Adrenal gland (tissue), 12 donors: Measurements from ENCODE around the gene SP4. TPM values are rescaled to one million over a fixed set of nuclear protein-coding genes. Genes with fewer than 3 reads are reported as not detected.

Source experiments
- DNase-seq, 7 donors: peaks; one replicate each; pipeline ENCODE4 v3.0.0-alpha.2; 2019 to 2020
- H3K27ac ChIP-seq, 5 donors: fragments of 200-600 bp; sonication (generic) in 4 of 5; 1 replicate in 3 of 5; 2 replicates in 2 of 5; pipeline versions ENCODE4 v1.5.1 to v1.8.0; 2016 to 2020; ENCODE audit warnings: mild to moderate bottlenecking in 1 of 5
- H3K27me3 ChIP-seq: fragments of 200-600 bp; 2 replicates; pipeline ENCODE4 v1.8.0; 2021
- H3K36me3 ChIP-seq, 2 donors: fragments of 200-600 bp; replicated peaks in 1 of 2; 1 replicate in 1 of 2; 2 replicates in 1 of 2; pipeline versions ENCODE4 v1.5.1 to v1.8.0; 2018 to 2022
- H3K4me1 ChIP-seq, 2 donors: fragments of 200-600 bp; replicated peaks in 1 of 2; 1 replicate in 1 of 2; 2 replicates in 1 of 2; pipeline versions ENCODE4 v1.5.1 to v1.8.0; 2018 to 2021
- H3K4me3 ChIP-seq, 4 donors: fragments of 200-600 bp; sonication (generic) in 3 of 4; one replicate each; pipeline ENCODE4 v1.5.1; 2016 to 2018
- H3K9me3 ChIP-seq, 3 donors: fragments of 200-600 bp; sonication (generic) in 1 of 3; replicated peaks in 1 of 3; 1 replicate in 2 of 3; 2 replicates in 1 of 3; pipeline versions ENCODE4 v1.5.1 to v1.8.0; 2016 to 2021
- CTCF ChIP-seq, 6 experiments: fragments of 450-650 bp in 4 of 6; fragments of 200-600 bp in 2 of 6; sonication (generic) in 1 of 6; IDR thresholded peaks; 1 replicate in 5 of 6; 2 replicates in 1 of 6; pipeline versions ENCODE4 v1.5.1 to v1.8.0; 2016 to 2021; ENCODE audit warnings: antibody characterized with exemption in 6 of 6, mild to moderate bottlenecking in 2 of 6, moderate library complexity in 1 of 6
- POLR2A ChIP-seq, 2 donors: fragments of 450-650 bp; IDR thresholded peaks; one replicate each; pipeline ENCODE4 v1.6.1; 2017; ENCODE audit warnings: antibody characterized with exemption in 2 of 2, mild to moderate bottlenecking in 2 of 2, moderate library complexity in 1 of 2
- WGBS, 4 donors: extraction: QIAGEN DNeasy Blood & Tissue Kit in 2 of 4; methylation state at CpG; one replicate each; pipeline versions ENCODE4 v1.1.5 to v1.1.7; 2013 to 2017; 5-methylcytosine and 5-hydroxymethylcytosine counted together
- intact Hi-C, 2 donors: fragments of 100-400 bp; cut with DNase I; formaldehyde crosslinking; loops; one replicate each; pipeline versions ENCODE4 v1.14.1 to v1.15.0; 2022 to 2023
- polyA plus RNA-seq, 3 donors: library from polyadenylated mRNA; stranded (reverse); fragments of 200-250 nt in 2 of 3; fragments of 350-450 nt in 1 of 3; fragmentation: Illumina TruSeq in 1 of 3; extraction: RNeasy Lipid Tissue Mini Kit (QIAGEN cat#74804) in 1 of 3; gene quantifications; one replicate each; pipeline ENCODE4 v1.2.3, GENCODE V29; 2013 to 2014
- total RNA-seq, 9 donors: library from RNA; depleted of rRNA in 4 of 9; stranded (reverse); fragments of >200 nt in 4 of 9; fragments of 120-200 nt in 1 of 9; fragmentation: NEBNext Ultra II Directional in 1 of 9; extraction: Animal tissue kit (Norgen Biotek cat#: 25700) in 1 of 9; gene quantifications; one replicate each; pipeline versions ENCODE4 v1.1.0 to v1.2.4, GENCODE V29; 2013 to 2023
- donor health status: healthy with polysubstance abuse.
- donor health status: Bipolar disorder and iron deficiency.
- donor health status: DM: yes; HTN: yes; CAD: no.
- donor health status: DM: no; HTN: no; CAD: no.
- donor health status: DM: no; HTN: no; CAD: no.
- donor health status: DM: yes; HTN: yes; CAD: no.

The SP4 gene
- total and polyA plus RNA-seq, 12 donors: 1.8 to 11.2 (median 6.0) TPM

- TF ChIP-seq POLR2A (IDR thresholded peaks at IDR 0.05) (no peak), CTCF (IDR thresholded peaks at IDR 0.05) (no peak)
- intact Hi-C loops: no loop called here
- no peaks in the 10 kb centered on the region for H3K9me3 ChIP-seq
- H3K27me3 ChIP-seq: no peaks in the 10 kb centered on the region
- H3K27ac ChIP-seq: no peak overlapping the region
- DNase-seq: no peak
- no peaks in the 10 kb centered on the region for H3K36me3 ChIP-seq
- peaks cover 0 to 11% of the 10 kb centered on the region in 2 donors for H3K4me1 ChIP-seq
- no peak overlapping the region for H3K4me3 ChIP-seq
- 81 to 87% (median 83%) methylated on average over 3 of the region's 3 CpGs for WGBS, 4 donors
Observed at GRCh38 chr7:21538936-21539495, 111.1 kb downstream of the SP4 start.

- H3K27ac ChIP-seq: peak within 1 kb of the TSS in 3 of 5 donors; percentile 11 to 62 (median 45)
- intact Hi-C loops: no loop called here
- peaks cover 0 to 13% of the 10 kb centered on the region in 2 donors for H3K4me1 ChIP-seq
- H3K36me3 ChIP-seq: no peaks in the 10 kb centered on the region
- peak within 1 kb of the TSS in 2 of 4 donors; percentile 41 to 69 for H3K4me3 ChIP-seq
- peak in 3 of 6 experiments; percentile 10 to 26 (median 18) for TF ChIP-seq CTCF (IDR thresholded peaks at IDR 0.05)
- peak in 1 of 2 donors; percentile 18 for TF ChIP-seq POLR2A (IDR thresholded peaks at IDR 0.05)
- H3K27me3 ChIP-seq: no peaks in the 10 kb centered on the region
- WGBS, 4 donors: 0 to 2% (median 1%) methylated on average over 11 to 66 of the region's 66 CpGs
- peak; percentile 54 to 73 (median 70) for DNase-seq
- no peaks in the 10 kb centered on the region for H3K9me3 ChIP-seq
Observed at GRCh38 chr7:21542891-21543527, 115.1 kb downstream of the SP4 start, which contains the start of gene DNAH11. Gene DNAH11, plus strand, starts transcription at chr7:21543039. Its CDS starts 207 bp downstream, at chr7:21543246.

DNA sequence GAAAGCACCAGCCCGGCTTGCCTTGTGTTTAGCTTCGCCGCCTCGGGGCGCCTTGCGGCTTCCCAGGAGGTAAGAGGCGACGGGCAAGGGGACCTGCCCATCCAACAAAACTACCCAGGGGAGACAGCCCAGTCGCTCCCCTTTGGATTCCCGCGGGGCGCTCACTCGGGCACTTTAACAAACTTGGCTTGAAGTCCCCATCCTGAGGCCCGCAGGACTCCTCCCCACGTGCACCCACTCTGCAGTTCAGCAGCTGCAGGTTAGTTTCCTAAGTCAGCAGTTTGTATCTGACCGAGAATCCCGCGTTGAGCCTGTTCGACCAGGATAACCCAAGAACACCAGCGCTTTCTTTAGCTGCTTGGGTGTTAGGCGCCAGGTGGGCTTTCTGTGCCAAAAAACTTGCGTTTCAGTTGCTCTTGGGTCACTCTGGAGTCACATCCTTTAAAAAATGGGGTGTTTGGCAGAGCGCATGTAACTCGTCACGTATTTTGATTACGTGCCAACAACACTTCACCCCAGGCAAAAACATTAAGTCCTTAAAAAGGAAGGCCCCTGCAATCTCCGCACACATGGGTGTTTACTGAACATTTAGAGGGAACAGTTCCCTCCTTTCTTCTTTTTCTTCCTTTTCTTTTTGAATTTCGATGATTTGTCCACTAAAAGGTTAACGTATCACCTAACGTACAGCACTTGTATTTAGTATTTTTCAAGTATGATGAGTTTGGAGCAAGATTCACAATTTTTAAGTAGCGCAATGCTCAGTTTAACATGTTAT, 115.8 kb downstream of the SP4 start:
- intact Hi-C loops: no loop called here
- whole genome bisulfite sequencing, 4 donors: 13 to 17% (median 15%) methylated on average over 20 to 31 of the region's 31 CpGs
- no peak for TF ChIP-seq CTCF (IDR thresholded peaks at IDR 0.05)
- TF ChIP-seq POLR2A (IDR thresholded peaks at IDR 0.05): no peak
- Histone ChIP-seq H3K9me3 (no peaks in the 10 kb centered on the region), H3K27ac (no peak overlapping the region), H3K36me3 (no peaks in the 10 kb centered on the region), H3K4me3 (peak overlapping the region in 2 of 4 donors; percentile 41 to 69), H3K27me3 (no peaks in the 10 kb centered on the region), H3K4me1 (peaks cover 0 to 13% of the 10 kb centered on the region in 2 donors)
- peak in 3 of 7 donors; percentile 13 to 25 (median 14) for DNase-seq

- 28 to 41% (median 37%) methylated on average over 3 of the region's 3 CpGs for WGBS, 4 donors
- Histone ChIP-seq H3K4me3 (peak overlapping the region in 1 of 4 donors; percentile 69), H3K9me3 (no peaks in the 10 kb centered on the region), H3K36me3 (no peaks in the 10 kb centered on the region), H3K27ac (no peak overlapping the region), H3K4me1 (peaks cover 0 to 13% of the 10 kb centered on the region in 2 donors), H3K27me3 (no peaks in the 10 kb centered on the region)
- TF ChIP-seq CTCF (IDR thresholded peaks at IDR 0.05) (no peak), POLR2A (IDR thresholded peaks at IDR 0.05) (no peak)
- DNase-seq: no peak
- intact Hi-C loops: no loop called here
Observed at GRCh38 chr7:21544303-21544656, 116.4 kb downstream of the SP4 start.
